ENCODE results near the gene SURF1.

The SURF1 gene, protein sequence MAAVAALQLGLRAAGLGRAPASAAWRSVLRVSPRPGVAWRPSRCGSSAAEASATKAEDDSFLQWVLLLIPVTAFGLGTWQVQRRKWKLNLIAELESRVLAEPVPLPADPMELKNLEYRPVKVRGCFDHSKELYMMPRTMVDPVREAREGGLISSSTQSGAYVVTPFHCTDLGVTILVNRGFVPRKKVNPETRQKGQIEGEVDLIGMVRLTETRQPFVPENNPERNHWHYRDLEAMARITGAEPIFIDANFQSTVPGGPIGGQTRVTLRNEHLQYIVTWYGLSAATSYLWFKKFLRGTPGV

DNA sequence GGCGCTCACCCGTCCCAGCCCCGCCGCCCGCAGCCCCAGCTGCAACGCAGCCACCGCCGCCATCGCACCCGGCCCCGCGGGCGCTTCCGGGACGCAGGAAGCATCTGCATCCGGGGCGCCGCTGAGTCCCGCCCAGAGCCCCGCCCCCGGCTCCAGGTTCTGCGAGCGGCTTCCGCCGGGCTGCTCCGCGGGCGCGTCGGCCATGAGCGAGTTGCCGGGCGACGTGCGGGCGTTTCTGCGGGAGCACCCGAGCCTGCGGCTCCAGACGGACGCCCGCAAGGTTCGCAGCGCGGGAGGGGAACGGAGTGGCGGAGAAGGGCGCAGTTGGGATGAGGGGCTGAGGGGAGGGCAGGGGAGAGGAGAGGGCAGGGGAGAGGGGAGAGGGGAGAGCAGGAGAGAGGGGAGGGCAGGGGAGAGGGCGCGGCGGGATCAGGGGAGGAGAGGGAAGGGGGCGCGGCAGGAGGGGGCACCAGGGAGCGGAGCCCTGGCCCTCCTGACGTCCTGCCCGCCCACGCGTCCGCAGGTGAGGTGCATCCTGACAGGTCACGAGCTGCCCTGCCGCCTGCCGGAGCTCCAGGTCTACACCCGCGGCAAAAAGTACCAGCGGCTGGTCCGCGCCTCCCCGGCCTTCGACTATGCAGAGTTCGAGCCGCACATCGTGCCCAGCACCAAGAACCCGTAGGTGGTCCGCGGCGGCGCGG is at the start of gene SURF1, which contains the start of gene SURF2:
SURF1 (minus strand) TSS at position 97 of the 701 bp plus-strand sequence; CDS start at position 63, 34 bp downstream.
SURF2 (plus strand) TSS at position 160 of the 701 bp plus-strand sequence; CDS start at position 203, 43 bp downstream.
- DNase-seq (ENCODE audit: low spot score), result peak; percentile 85
- TF ChIP-seq CTCF (IDR thresholded peaks at IDR 0.05), result no peak
- H3K27ac ChIP-seq, result peak within 1 kb of the TSS; percentile 35 to 88

DNA sequence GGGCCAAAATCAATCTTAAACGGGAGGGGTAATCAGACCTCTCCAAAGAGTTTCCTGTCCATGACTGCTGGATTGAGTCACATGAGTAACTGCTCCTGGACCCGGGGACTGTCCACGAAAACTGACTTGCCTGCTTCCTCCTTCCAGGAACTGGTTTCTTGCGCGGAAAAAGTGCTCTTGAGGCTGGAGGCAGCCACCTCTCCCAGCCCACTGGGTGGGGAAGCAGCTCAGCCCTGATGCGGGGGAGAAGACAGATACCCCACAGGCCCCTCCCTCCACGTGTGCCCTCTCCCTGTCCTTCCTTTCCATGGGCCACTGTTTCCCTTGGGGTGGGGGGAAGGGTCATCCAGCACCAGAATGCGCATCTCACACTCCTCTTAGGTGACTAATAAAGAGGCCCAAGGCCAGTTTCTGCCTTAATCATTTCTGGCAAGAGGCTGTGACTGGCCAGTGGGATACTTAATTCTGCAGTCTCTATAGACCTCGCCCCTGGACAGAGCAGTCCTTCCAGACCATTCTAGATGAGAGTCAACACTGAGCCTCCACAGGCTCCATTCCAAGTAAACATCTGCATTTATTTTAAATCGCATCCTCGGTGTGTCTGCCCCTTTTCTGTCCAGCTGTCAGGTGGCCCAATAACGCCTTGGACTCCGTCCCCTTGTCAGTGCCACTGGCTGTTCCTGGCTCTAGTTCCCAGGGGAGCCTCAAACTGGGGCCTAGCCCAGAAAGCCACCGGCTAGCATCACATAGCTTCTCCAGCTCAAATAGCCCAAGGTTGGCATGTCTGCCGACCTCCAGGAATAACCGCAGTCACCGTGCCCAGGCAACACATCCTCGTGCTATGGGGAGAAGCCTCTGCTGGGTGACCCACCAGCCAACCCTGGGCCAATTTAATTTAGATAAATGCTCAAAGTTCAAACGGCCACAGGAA is 49.5 kb upstream of the SURF1 start:
- H3K27ac ChIP-seq, result no peak overlapping the region
- no peak overlapping the region for H3K4me3 ChIP-seq
- no peak for TF ChIP-seq CTCF (IDR thresholded peaks at IDR 0.05)
- DNase-seq (ENCODE audit: low spot score), result no peak

More for the DNA sequence above, at the start of gene SURF1, which contains the start of gene SURF2:
- H3K4me3 ChIP-seq, result peak within 1 kb of the TSS; percentile 93

- DNase-seq (ENCODE audit: low spot score), result no peak
- Histone ChIP-seq H3K4me3 (no peak overlapping the region), H3K27ac (no peak overlapping the region)
- TF ChIP-seq CTCF (IDR thresholded peaks at IDR 0.05), result no peak
Observed at GRCh38 chr9:133404454-133405002, 48.2 kb upstream of the SURF1 start.

- no peak for TF ChIP-seq CTCF (IDR thresholded peaks at IDR 0.05)
- DNase-seq (ENCODE audit: low spot score), result no peak
- H3K4me3 ChIP-seq, result no peak overlapping the region
- no peak overlapping the region for H3K27ac ChIP-seq
Observed at GRCh38 chr9:133403766-133404453, 47.6 kb upstream of the SURF1 start.

DNA sequence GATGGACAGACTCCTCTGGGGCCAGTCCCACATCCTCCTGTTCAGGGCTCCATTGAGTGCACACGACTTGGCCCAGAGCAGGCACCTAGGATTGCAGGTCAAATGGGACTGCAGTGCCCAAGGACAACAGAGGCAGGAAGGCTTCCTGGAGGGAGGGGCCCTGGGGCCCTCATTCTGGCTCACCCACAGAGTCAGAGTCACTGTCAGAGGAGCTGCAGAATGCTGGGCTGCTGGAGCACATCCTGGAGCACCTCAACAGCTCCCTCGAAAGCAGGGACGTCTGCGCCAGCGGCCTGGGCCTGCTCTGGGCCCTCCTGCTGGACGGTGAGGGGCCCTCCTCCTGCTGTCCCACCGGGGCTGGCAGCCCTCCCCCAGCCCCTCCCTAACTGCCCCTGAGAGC is 46.4 kb upstream of the SURF1 start:
- TF ChIP-seq CTCF (IDR thresholded peaks at IDR 0.05), result no peak
- Histone ChIP-seq H3K4me3 (no peak overlapping the region), H3K27ac (no peak overlapping the region)
- no peak for DNase-seq (ENCODE audit: low spot score)

GRCh38 chr9:133401588-133401987 is 45.3 kb upstream of the SURF1 start:
- Histone ChIP-seq H3K27ac (no peak overlapping the region), H3K4me3 (no peak overlapping the region)
- DNase-seq (ENCODE audit: low spot score), result no peak
- no peak for TF ChIP-seq CTCF (IDR thresholded peaks at IDR 0.05)

All from coronary artery (tissue), 2 donors.